PFSK-1 (cell line): ENCODE results near the gene ANKS1B.

Source experiments
- POLR2AphosphoS5 ChIP-seq: IDR thresholded peaks from 2 replicates; pipeline ENCODE4 v1.6.1; 2012; ENCODE audit warnings: low read depth, mild to moderate bottlenecking, control low read depth, low read length, moderate library complexity
- SIN3A ChIP-seq: IDR thresholded peaks from 2 replicates; pipeline ENCODE4 v1.6.1; 2012; ENCODE audit warnings: mild to moderate bottlenecking, low read length, moderate library complexity, borderline replicate concordance; ENCODE audit not compliant: insufficient read depth
- TAF1 ChIP-seq: IDR thresholded peaks from 2 replicates; pipeline ENCODE4 v1.6.1; 2012; ENCODE audit warnings: low read length, control low read depth, borderline replicate concordance; ENCODE audit not compliant: insufficient read depth

DNA sequence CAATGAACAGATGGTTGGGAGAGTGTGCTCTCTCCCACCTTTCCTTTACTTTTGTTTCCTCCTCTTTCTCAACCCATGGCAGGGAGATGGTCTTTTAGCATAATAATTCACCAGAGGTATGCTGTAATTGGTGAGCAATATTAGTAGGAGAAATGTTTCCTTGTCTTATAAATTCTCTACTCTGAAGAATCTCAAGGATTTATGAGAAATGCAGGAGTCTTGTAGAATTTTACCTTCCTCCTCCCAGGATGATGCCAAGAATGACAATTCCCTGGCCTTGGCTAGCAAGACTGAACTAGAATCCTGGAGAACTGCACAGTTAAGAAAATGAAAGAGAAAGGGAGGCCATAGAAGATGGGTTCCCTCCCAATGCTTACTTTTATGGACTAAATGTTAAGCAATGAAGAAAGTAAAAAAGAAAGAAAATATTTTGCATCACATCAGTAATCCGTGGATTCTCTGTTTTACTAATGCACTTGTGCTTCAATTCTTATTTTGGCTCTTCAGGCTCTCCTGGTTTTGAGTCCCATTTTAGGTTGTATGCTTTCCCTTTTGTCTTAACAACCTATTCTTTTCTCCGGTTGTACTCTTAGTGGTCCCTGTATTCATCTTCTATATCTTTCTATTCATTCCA lies 530.1 kb downstream of the ANKS1B start:
- no peak for TF ChIP-seq TAF1
- TF ChIP-seq POLR2AphosphoS5 = no peak
- no peak for TF ChIP-seq SIN3A
